Activated CD4-positive, CD25-positive, alpha-beta regulatory T cell treated with anti-CD3 and anti-CD28 coated beads, Interleukin-2, amount 50 U/mL, for 24 hours (primary cell): Measurements from ENCODE around the gene CD33.
A peak's percentile ranks its signal among the peaks of the same experiment; 100 is the strongest.

ENCODE experiments used
- ATAC-seq, 2 donors: fragments of 150-1000 bp; cut with Tn5 transposase; one replicate each; pipeline ENCODE4 v1.10.0; 2021; ENCODE audit warnings: mild to moderate bottlenecking in 1 of 2, moderate library complexity in 1 of 2

CD33 gene

GRCh38 chr19:51259348-51260245, 34.7 kb downstream of the CD33 start:
- no peak for ATAC-seq

GRCh38 chr19:51263808-51264207, 38.9 kb downstream of the CD33 start:
- ATAC-seq, result no peak

- no peak for ATAC-seq
Observed at GRCh38 chr19:51271067-51271466, 46.2 kb downstream of the CD33 start.

GRCh38 chr19:51272183-51272810, 47.4 kb downstream of the CD33 start:
- peak in 1 of 2 donors; percentile 56 for ATAC-seq

GRCh38 chr19:51274049-51274770, 49.3 kb downstream of the CD33 start:
- ATAC-seq, result no peak

GRCh38 chr19:51277112-51277511, 52.2 kb downstream of the CD33 start:
- ATAC-seq, result no peak

- no peak for ATAC-seq
Observed at GRCh38 chr19:51282335-51282734, 57.5 kb downstream of the CD33 start.

- ATAC-seq, result no peak
Observed at GRCh38 chr19:51285682-51286081, 60.8 kb downstream of the CD33 start.
